ENCODE measurements around the gene SLC27A1. TPM values are rescaled to one million over a fixed set of nuclear protein-coding genes. Genes with fewer than 3 reads are reported as not detected.

The SLC27A1 gene
- total and polyA plus RNA-seq, 2 experiments from 2014 or later = 30.1 to 40.4 TPM

DNA sequence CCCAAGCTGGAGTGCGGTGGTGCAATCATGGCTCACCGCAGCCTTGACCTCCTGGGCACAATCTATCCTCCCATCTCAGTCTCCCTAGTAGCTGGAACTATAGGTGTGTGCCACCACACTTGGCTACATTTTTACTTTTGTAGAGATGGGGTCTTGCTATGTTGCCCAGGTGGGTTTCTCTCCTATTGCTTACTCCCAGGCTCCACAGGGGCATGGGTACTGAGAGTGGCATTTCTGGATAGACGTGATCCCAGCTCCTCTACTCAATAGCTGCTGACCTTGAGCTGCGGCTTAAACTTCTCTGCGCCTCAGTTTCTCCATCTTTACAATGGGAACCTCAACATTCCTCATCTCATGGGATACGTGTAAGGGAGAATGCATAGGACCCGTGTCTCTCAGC, 38.9 kb upstream of the SLC27A1 start:
- no peaks in the 10 kb centered on the region for H3K27me3 ChIP-seq
- no peak for DNase-seq (ENCODE audit: low read depth in 1 of 2, low spot score in 1 of 2)
- TF ChIP-seq, protein P1, sequence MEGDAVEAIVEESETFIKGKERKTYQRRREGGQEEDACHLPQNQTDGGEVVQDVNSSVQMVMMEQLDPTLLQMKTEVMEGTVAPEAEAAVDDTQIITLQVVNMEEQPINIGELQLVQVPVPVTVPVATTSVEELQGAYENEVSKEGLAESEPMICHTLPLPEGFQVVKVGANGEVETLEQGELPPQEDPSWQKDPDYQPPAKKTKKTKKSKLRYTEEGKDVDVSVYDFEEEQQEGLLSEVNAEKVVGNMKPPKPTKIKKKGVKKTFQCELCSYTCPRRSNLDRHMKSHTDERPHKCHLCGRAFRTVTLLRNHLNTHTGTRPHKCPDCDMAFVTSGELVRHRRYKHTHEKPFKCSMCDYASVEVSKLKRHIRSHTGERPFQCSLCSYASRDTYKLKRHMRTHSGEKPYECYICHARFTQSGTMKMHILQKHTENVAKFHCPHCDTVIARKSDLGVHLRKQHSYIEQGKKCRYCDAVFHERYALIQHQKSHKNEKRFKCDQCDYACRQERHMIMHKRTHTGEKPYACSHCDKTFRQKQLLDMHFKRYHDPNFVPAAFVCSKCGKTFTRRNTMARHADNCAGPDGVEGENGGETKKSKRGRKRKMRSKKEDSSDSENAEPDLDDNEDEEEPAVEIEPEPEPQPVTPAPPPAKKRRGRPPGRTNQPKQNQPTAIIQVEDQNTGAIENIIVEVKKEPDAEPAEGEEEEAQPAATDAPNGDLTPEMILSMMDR (IDR thresholded peaks at IDR 0.05; ENCODE audit: low read depth, low read length) = no peak
- no peak overlapping the region for H3K27ac ChIP-seq
- no peaks in the 10 kb centered on the region for H3K9me3 ChIP-seq (ENCODE audit: low read depth)
- H3K4me1 ChIP-seq (ENCODE audit: low read depth) = no peaks in the 10 kb centered on the region
- H3K36me3 ChIP-seq = no peaks in the 10 kb centered on the region
- H3K4me3 ChIP-seq = no peak overlapping the region

DNA sequence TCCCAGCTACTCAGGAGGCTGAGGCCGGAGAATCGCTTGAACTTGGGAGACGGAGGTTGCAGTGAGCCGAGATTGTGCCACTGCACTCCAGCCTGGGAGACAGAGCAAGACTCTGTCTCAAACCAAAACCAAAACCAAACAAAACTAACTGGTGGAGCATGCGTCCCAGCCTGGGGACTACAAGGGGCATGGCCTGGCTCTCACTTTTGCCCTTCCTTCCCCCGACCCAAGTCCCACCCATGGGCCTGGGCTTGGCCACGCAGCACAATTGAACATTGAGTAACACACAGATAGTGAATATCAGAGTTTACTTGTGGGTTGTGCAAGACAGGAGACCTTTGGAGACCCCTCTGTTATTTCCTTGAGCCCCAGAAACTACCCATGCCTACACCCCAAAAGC, 35.1 kb upstream of the SLC27A1 start:
- DNase-seq (ENCODE audit: low read depth in 1 of 2, low spot score in 1 of 2) = no peak
- H3K27me3 ChIP-seq = no peaks in the 10 kb centered on the region
- no peaks in the 10 kb centered on the region for H3K36me3 ChIP-seq
- H3K4me1 ChIP-seq (ENCODE audit: low read depth) = no peaks in the 10 kb centered on the region
- no peak overlapping the region for H3K27ac ChIP-seq
- TF ChIP-seq, protein P1 (IDR thresholded peaks at IDR 0.05; ENCODE audit: low read depth, low read length) = no peak
- no peaks in the 10 kb centered on the region for H3K9me3 ChIP-seq (ENCODE audit: low read depth)
- no peak overlapping the region for H3K4me3 ChIP-seq

DNA sequence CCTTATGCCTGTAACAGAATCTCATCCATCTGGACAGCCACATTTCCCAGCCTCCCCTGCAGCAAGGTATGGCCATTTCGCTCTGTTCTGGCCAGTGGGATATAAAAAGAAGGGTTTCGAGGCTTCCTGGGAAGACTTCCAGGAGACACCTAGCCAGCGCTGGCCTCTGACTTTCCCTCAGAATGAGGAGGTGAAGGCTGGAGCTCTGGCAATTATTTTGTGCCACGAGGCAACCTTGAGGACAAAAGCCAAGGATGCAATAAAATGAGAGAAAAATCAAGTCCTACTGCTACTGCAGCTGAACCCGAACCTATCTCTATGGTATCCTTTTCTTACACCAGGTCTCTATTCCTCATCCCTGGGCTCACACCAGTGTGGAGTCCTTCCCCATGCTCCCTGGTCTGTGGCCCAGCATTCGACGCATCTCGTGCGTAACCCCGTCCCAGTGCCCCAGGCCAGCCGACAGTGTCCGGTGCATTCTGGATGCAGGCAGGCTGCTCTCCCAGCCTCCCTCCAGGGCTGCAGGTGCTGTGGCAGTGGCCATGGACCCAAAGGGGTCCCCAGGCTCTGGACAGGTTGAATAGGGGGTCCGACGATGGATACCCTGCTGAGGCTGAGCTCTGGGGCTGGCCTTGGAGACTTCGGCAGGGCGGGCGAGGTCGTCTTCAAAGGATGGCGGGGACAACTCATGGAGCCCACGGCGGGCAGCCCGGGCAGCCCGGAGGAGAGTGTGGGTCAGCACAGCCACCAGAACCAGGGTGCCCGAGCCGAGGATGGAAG, 34.0 kb upstream of the SLC27A1 start:
- no peak for DNase-seq (ENCODE audit: low read depth in 1 of 2, low spot score in 1 of 2)
- H3K4me1 ChIP-seq (ENCODE audit: low read depth) = no peaks in the 10 kb centered on the region
- no peaks in the 10 kb centered on the region for H3K9me3 ChIP-seq (ENCODE audit: low read depth)
- H3K27ac ChIP-seq = no peak overlapping the region
- TF ChIP-seq, protein P1 (IDR thresholded peaks at IDR 0.05; ENCODE audit: low read depth, low read length) = no peak
- no peaks in the 10 kb centered on the region for H3K36me3 ChIP-seq
- no peak overlapping the region for H3K4me3 ChIP-seq
- no peaks in the 10 kb centered on the region for H3K27me3 ChIP-seq

DNA sequence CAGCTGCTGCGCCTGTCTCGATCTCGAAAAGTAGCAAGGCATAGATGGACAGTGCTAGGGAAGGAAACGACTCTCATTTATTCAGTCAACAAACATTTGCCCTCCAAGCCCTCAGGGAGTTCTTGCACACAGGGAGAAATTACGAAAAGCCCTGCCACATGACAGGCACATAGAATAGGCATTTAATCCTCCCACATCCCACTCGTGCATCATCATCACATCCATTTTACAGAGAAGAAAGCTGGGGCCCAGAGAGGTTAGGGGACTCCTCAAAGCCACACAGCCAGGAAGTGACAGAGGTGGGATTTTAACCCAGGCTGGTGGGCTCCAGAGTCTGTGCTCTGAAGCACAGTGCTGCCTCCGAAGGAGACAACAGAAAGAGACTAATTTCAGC, 33.5 kb upstream of the SLC27A1 start:
- Histone ChIP-seq H3K4me3 (no peak overlapping the region), H3K27me3 (no peaks in the 10 kb centered on the region), H3K4me1 (ENCODE audit: low read depth) (no peaks in the 10 kb centered on the region), H3K36me3 (no peaks in the 10 kb centered on the region), H3K9me3 (ENCODE audit: low read depth) (no peaks in the 10 kb centered on the region), H3K27ac (no peak overlapping the region)
- no peak for DNase-seq (ENCODE audit: low read depth in 1 of 2, low spot score in 1 of 2)
- TF ChIP-seq, protein P1 (IDR thresholded peaks at IDR 0.05; ENCODE audit: low read depth, low read length) = no peak

DNA sequence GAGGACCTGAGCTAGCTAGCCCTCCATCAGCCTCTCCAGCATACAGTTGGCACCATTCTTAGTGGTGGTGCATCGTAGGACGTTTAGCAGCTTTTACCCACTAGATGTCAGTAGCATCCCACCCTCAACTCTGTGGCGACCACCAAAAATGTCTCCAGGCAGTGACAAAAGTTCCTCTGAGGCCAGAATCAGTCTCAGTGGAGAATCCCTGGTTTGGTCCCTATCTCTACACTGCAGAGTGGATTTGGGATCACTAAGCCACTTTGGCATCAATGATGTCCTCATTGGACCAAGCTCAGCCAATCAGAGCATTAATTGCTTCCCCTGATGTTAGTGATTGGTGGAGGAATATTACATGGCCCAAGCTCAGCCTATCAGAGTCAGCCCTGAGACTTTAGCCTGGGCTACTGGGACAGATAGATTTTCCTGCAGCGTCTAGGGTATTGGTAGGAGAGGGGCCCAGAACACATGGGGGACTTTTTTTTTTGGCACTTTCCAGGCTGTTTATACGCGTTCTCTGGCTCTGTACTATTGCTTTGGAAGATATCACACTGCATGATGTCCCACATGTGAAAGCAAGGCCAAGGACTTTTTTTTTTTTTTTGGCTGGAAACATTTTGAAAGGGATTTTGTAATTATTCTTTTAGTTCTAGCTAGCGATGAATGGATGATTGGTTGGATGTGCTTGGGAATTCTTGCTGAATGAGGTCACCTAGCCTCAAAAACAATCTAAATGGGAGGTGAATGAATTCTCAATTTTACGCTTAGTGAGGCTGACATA, 28.9 kb upstream of the SLC27A1 start:
- peaks cover 3% of the 10 kb centered on the region for H3K27me3 ChIP-seq
- no peak overlapping the region for H3K27ac ChIP-seq
- DNase-seq (ENCODE audit: low read depth in 1 of 2, low spot score in 1 of 2) = peak; percentile 22 to 41
- TF ChIP-seq, protein P1 (IDR thresholded peaks at IDR 0.05; ENCODE audit: low read depth, low read length) = peak; percentile 29
- H3K9me3 ChIP-seq (ENCODE audit: low read depth) = no peaks in the 10 kb centered on the region
- H3K36me3 ChIP-seq = no peaks in the 10 kb centered on the region
- H3K4me3 ChIP-seq = no peak overlapping the region
- H3K4me1 ChIP-seq (ENCODE audit: low read depth) = no peaks in the 10 kb centered on the region

Measured in cardiac muscle cell (in vitro differentiated cells and primary cell).